Trophoblast cell (in vitro differentiated cells and primary cell): Measurements from ENCODE around the gene KIRREL3.

Source experiments
- DNase-seq, 2 donors: peaks; one replicate each; pipeline ENCODE4 v3.0.0-alpha.2; 2016
- H2AFZ ChIP-seq: 2 replicates; pipeline ENCODE4 v1.6.1; 2013; ENCODE audit warnings: low read length, moderate library complexity, mild to moderate bottlenecking; ENCODE audit not compliant: insufficient read depth, poor library complexity
- H2AK5ac ChIP-seq: 2 replicates; pipeline ENCODE4 v1.6.1; 2013; ENCODE audit warnings: mild to moderate bottlenecking, low read length
- H2BK120ac ChIP-seq: 2 replicates; pipeline ENCODE4 v1.6.1; 2013; ENCODE audit warnings: low read length, mild to moderate bottlenecking, moderate library complexity; ENCODE audit not compliant: insufficient read depth, poor library complexity
- H2BK12ac ChIP-seq: 2 replicates; pipeline ENCODE4 v1.6.1; 2013; ENCODE audit warnings: mild to moderate bottlenecking, low read length, moderate library complexity
- H2BK5ac ChIP-seq: 2 replicates; pipeline ENCODE4 v1.6.1; 2013; ENCODE audit warnings: low read length, low read depth, moderate library complexity, mild to moderate bottlenecking; ENCODE audit not compliant: poor library complexity
- H3K14ac ChIP-seq: 2 replicates; pipeline ENCODE4 v1.6.1; 2013; ENCODE audit warnings: mild to moderate bottlenecking, low read length
- H3K18ac ChIP-seq: 2 replicates; pipeline ENCODE4 v1.6.1; 2013; ENCODE audit warnings: mild to moderate bottlenecking, low read length
- H3K23ac ChIP-seq: 2 replicates; pipeline ENCODE4 v1.6.1; 2013; ENCODE audit warnings: low read length
- H3K27ac ChIP-seq: 2 replicates; pipeline ENCODE4 v1.5.1; 2013; ENCODE audit warnings: low read depth, mild to moderate bottlenecking, inconsistent platforms, low read length, moderate library complexity
- H3K27me3 ChIP-seq: 2 replicates; pipeline ENCODE4 v1.6.1; 2013; ENCODE audit warnings: inconsistent platforms, mild to moderate bottlenecking, low read length, moderate library complexity; ENCODE audit not compliant: insufficient read depth
- H3K36me3 ChIP-seq, 2 experiments: 1 replicate in 1 of 2; 2 replicates in 1 of 2; pipeline ENCODE4 v1.6.1; 2013; ENCODE audit warnings: low read length in 2 of 2, mild to moderate bottlenecking in 2 of 2, moderate library complexity in 1 of 2; ENCODE audit not compliant: insufficient read depth in 2 of 2, control insufficient read depth in 1 of 2
- H3K4ac ChIP-seq: 2 replicates; pipeline ENCODE4 v1.6.1; 2013; ENCODE audit warnings: low read depth, mild to moderate bottlenecking, low read length, moderate library complexity
- H3K4me1 ChIP-seq, 2 experiments: 1 replicate in 1 of 2; 2 replicates in 1 of 2; pipeline ENCODE4 v1.6.1; 2013; ENCODE audit warnings: low read length in 2 of 2, mild to moderate bottlenecking in 2 of 2, moderate library complexity in 1 of 2; ENCODE audit not compliant: insufficient read depth in 2 of 2, control insufficient read depth in 1 of 2
- H3K4me2 ChIP-seq: 2 replicates; pipeline ENCODE4 v1.6.1; 2013; ENCODE audit warnings: inconsistent platforms, mild to moderate bottlenecking, low read length, moderate library complexity
- H3K4me3 ChIP-seq: 2 replicates; pipeline ENCODE4 v1.5.1; 2013; ENCODE audit warnings: mild to moderate bottlenecking, low read depth, low read length, inconsistent platforms
- H3K79me1 ChIP-seq: one replicate; pipeline ENCODE4 v1.6.1; 2013; ENCODE audit warnings: low read length
- H3K79me2 ChIP-seq: 2 replicates; pipeline ENCODE4 v1.6.1; 2013; ENCODE audit warnings: low read length, mild to moderate bottlenecking; ENCODE audit not compliant: control insufficient read depth, insufficient read depth, poor library complexity
- H3K9ac ChIP-seq: 2 replicates; pipeline ENCODE4 v1.6.1; 2013; ENCODE audit warnings: mild to moderate bottlenecking, low read length
- H3K9me3 ChIP-seq: 2 replicates; pipeline ENCODE4 v1.6.1; 2013; ENCODE audit warnings: low read depth, mild to moderate bottlenecking, control low read depth, inconsistent platforms, low read length; ENCODE audit not compliant: insufficient read depth
- H4K12ac ChIP-seq: 2 replicates; pipeline ENCODE4 v1.6.1; 2013; ENCODE audit warnings: low read depth, mild to moderate bottlenecking, low read length, moderate library complexity
- H4K8ac ChIP-seq: 2 replicates; pipeline ENCODE4 v1.6.1; 2013; ENCODE audit warnings: low read depth, mild to moderate bottlenecking, low read length, moderate library complexity
- H4K91ac ChIP-seq: one replicate; pipeline ENCODE4 v1.6.1; 2013; ENCODE audit warnings: low read depth, mild to moderate bottlenecking, low read length, moderate library complexity
- WGBS: extraction: QIAGEN DNeasy Blood & Tissue Kit; methylation state at CpG from one replicate; pipeline ENCODE4 v1.1.7; 2013; ENCODE audit warnings: missing lambda C conversion rate; ENCODE audit not compliant: insufficient read length, insufficient coverage; ENCODE audit errors: extremely low coverage; 5-methylcytosine and 5-hydroxymethylcytosine counted together

The KIRREL3 gene

GRCh38 chr11:126416542-126417090 is 584.0 kb downstream of the KIRREL3 start:
- no peak overlapping the region for H3K4me3 ChIP-seq
- H2AFZ ChIP-seq, result no peak overlapping the region
- H2BK12ac ChIP-seq, result no peak overlapping the region
- no peak overlapping the region for H3K14ac ChIP-seq
- H3K4ac ChIP-seq, result no peak overlapping the region
- H3K18ac ChIP-seq, result no peak overlapping the region
- H2BK120ac ChIP-seq, result no peak overlapping the region
- H3K27ac ChIP-seq, result no peak overlapping the region
- no peaks in the 10 kb centered on the region for H3K27me3 ChIP-seq
- no peaks in the 10 kb centered on the region for H3K79me1 ChIP-seq
- no CpG with 5 or more reads among the region's 52 CpGs for WGBS
- no peak overlapping the region for H4K12ac ChIP-seq
- no peak overlapping the region for H2BK5ac ChIP-seq
- H4K91ac ChIP-seq, result no peak overlapping the region
- H3K36me3 ChIP-seq, result peaks cover 7% of the 10 kb centered on the region in 2 experiments
- H3K4me1 ChIP-seq, result no peaks in the 10 kb centered on the region
- H3K4me2 ChIP-seq, result peak overlapping the region; percentile 49
- DNase-seq, result peak; percentile 79 to 91
- no peak overlapping the region for H4K8ac ChIP-seq
- H3K9me3 ChIP-seq, result no peaks in the 10 kb centered on the region
- H3K9ac ChIP-seq, result no peak overlapping the region
- H3K23ac ChIP-seq, result no peak overlapping the region
- H3K79me2 ChIP-seq, result no peaks in the 10 kb centered on the region
- H2AK5ac ChIP-seq, result no peak overlapping the region

GRCh38 chr11:126415669-126416420 is 584.7 kb downstream of the KIRREL3 start:
- H3K23ac ChIP-seq, result no peak overlapping the region
- no peak overlapping the region for H3K4me3 ChIP-seq
- no peak overlapping the region for H4K91ac ChIP-seq
- H2BK120ac ChIP-seq, result no peak overlapping the region
- H3K9ac ChIP-seq, result peak overlapping the region; percentile 16
- H3K27ac ChIP-seq, result no peak overlapping the region
- no peaks in the 10 kb centered on the region for H3K79me2 ChIP-seq
- H3K4ac ChIP-seq, result no peak overlapping the region
- no peaks in the 10 kb centered on the region for H3K79me1 ChIP-seq
- peaks cover 7% of the 10 kb centered on the region in 2 experiments for H3K36me3 ChIP-seq
- no CpG with 5 or more reads among the region's 19 CpGs for WGBS
- H3K18ac ChIP-seq, result no peak overlapping the region
- no peak overlapping the region for H3K14ac ChIP-seq
- no peaks in the 10 kb centered on the region for H3K27me3 ChIP-seq
- no peaks in the 10 kb centered on the region for H3K9me3 ChIP-seq
- no peak overlapping the region for H2BK12ac ChIP-seq
- H2AFZ ChIP-seq, result no peak overlapping the region
- no peak overlapping the region for H4K12ac ChIP-seq
- DNase-seq, result no peak
- peaks cover 0 to 1% of the 10 kb centered on the region in 2 experiments for H3K4me1 ChIP-seq
- no peak overlapping the region for H2BK5ac ChIP-seq
- H2AK5ac ChIP-seq, result no peak overlapping the region
- peak overlapping the region; percentile 29 for H3K4me2 ChIP-seq
- no peak overlapping the region for H4K8ac ChIP-seq

DNA sequence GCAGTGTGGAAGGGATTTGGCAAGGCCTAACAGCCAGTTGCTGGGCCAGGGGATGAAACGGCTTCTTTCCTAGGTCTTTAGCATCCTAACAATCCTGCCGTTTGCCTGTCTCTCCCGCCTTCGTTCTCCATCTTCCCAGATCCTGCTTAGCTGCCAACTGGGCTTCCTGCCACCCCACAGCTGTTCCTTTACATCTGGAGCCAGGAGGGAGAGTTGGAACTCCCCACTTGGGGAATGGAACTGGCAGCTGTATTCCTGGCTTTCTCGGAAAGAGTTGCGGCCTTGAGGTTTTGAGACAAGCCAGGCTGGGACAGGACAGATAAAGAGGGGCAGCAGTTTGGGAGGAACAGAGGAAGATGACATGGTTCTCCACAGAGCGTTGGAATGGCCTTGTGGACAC is 585.4 kb downstream of the KIRREL3 start:
- no CpG with 5 or more reads among the region's 7 CpGs for WGBS

GRCh38 chr11:126414615-126415014 is 586.0 kb downstream of the KIRREL3 start:
- WGBS, result no CpG with 5 or more reads among the region's 5 CpGs
- Histone ChIP-seq H3K9me3 (no peaks in the 10 kb centered on the region), H3K4me3 (no peak overlapping the region), H3K14ac (no peak overlapping the region), H3K4ac (no peak overlapping the region), H3K27me3 (no peaks in the 10 kb centered on the region), H3K18ac (no peak overlapping the region), H3K36me3 (peaks cover 7% of the 10 kb centered on the region in 2 experiments), H4K8ac (no peak overlapping the region), H3K4me2 (no peak overlapping the region), H4K91ac (no peak overlapping the region), H3K9ac (no peak overlapping the region), H2AFZ (no peak overlapping the region), H2BK120ac (no peak overlapping the region), H3K4me1 (peaks cover 2 to 3% of the 10 kb centered on the region in 2 experiments), H3K27ac (no peak overlapping the region), H3K23ac (no peak overlapping the region), H3K79me1 (no peaks in the 10 kb centered on the region), H2AK5ac (no peak overlapping the region), H3K79me2 (no peaks in the 10 kb centered on the region), H2BK5ac (no peak overlapping the region), H2BK12ac (no peak overlapping the region), H4K12ac (no peak overlapping the region)
- no peak for DNase-seq

More for the DNA sequence above, 585.4 kb downstream of the KIRREL3 start:
- Histone ChIP-seq H4K91ac (no peak overlapping the region), H3K36me3 (peaks cover 7% of the 10 kb centered on the region in 2 experiments), H3K4me2 (no peak overlapping the region), H3K4me3 (no peak overlapping the region), H4K8ac (no peak overlapping the region), H4K12ac (no peak overlapping the region), H3K18ac (no peak overlapping the region), H3K9ac (no peak overlapping the region), H3K4ac (no peak overlapping the region), H3K23ac (no peak overlapping the region), H2AK5ac (no peak overlapping the region), H2AFZ (no peak overlapping the region), H2BK5ac (no peak overlapping the region), H3K4me1 (peaks cover 2 to 3% of the 10 kb centered on the region in 2 experiments), H2BK12ac (no peak overlapping the region), H3K79me2 (no peaks in the 10 kb centered on the region), H3K27me3 (no peaks in the 10 kb centered on the region), H3K9me3 (no peaks in the 10 kb centered on the region), H3K14ac (no peak overlapping the region), H3K79me1 (no peaks in the 10 kb centered on the region), H2BK120ac (no peak overlapping the region), H3K27ac (no peak overlapping the region)
- no peak for DNase-seq
